ENCODE data around the gene HAO2.
"Not testable (repeated sequence)": the region's sequence is repeated elsewhere in the genome, so short reads cannot be mapped to it uniquely, and the experiment has no call there.

HAO2 gene

DNA sequence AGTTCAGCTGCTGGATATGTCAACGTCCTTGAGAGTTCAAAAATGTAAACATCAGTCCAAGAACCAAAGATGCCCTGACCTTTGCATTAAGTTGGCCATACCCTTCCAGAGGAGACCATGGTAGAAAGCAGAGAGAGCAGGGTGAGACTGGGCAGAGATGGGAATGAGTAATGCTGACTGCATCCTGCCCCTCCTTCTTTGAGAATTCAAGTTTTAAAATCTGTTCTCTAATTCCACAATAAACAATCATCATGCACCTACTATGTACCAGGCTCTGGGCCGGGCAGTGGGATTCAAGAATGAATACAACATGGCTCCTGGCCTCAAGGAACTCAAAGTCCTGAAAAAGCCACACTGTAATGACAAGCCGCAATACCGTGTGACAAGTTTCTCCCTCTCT, 3.9 kb upstream of the HAO2 start:
- no peak overlapping the region for H3K4me3 Mint-ChIP-seq
- no peaks in the 10 kb centered on the region for H3K4me1 Mint-ChIP-seq

GRCh38 chr1:119366424-119366823, 2.2 kb upstream of the HAO2 start:
- H3K36me3 Mint-ChIP-seq: no peaks in the 10 kb centered on the region
- no peak overlapping the region for H3K27ac Mint-ChIP-seq
- no peak overlapping the region for H3K4me3 Mint-ChIP-seq
- H3K4me1 Mint-ChIP-seq: no peaks in the 10 kb centered on the region
- H3K27me3 Mint-ChIP-seq: peaks cover 5% of the 10 kb centered on the region
- no peaks in the 10 kb centered on the region for H3K9me3 Mint-ChIP-seq

More for the DNA sequence above, 3.9 kb upstream of the HAO2 start:
- Mint-ChIP-seq H3K27me3 (peaks cover 5% of the 10 kb centered on the region), H3K9me3 (no peaks in the 10 kb centered on the region), H3K27ac (no peak overlapping the region), H3K36me3 (no peaks in the 10 kb centered on the region)

DNA sequence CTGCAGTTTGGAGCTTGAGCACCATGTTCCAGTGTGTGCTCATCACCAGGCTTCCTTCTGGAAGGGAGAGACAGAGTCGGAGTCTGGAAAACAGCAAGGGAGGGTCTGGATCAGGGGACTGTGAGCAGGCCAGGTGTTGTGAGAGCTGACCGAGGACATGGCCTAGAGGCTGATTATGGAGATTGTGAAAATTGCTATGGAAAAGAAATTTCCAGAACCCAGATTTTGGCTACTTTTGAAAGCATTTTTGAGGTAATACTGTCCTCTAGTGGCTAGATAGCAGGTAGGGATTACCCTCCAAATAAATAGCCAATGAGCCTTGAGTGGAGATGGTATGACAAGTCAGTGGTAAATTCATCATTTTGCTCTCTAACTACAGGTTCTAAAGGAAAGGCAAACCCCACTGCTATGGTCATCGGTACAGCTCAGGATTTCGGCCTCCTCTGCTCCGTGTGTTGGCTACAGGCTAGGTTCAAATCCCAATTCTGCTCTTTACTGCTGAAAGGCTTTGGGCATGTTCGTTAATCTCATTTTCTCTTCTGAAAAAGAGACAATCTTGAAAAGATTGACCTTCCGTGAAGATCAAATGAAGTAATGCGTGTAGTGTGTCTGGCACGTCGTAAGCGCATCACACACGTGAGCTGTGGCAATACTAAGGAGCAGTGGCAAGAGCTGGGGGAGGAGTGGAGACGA, 1.0 kb upstream of the HAO2 start:
- Mint-ChIP-seq H3K27ac (no peak overlapping the region), H3K4me1 (no peaks in the 10 kb centered on the region), H3K9me3 (no peaks in the 10 kb centered on the region), H3K27me3 (peaks cover 5% of the 10 kb centered on the region), H3K36me3 (no peaks in the 10 kb centered on the region), H3K4me3 (no peak overlapping the region)

DNA sequence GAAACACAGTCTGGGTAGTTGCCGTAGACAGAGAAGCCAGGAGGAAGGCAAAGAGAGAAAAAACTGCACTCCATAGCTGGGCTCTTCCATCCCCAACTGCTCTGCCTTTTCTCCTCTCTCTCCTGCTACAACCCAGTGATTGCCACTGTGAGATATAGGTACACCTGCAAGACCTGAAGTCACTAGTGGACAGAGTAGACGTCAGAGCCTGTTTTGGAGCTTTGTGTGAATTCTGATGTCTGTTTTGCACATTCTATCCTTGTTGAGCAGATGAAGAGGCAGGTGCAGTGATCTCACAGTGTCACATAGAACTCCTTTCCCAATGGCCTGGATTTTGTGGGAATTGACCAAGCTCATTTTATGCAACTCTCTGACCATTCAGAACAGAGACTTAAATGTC, 2.2 kb downstream of the HAO2 start:
- no peak overlapping the region for H3K27ac Mint-ChIP-seq
- no peak overlapping the region for H3K4me3 Mint-ChIP-seq
- H3K36me3 Mint-ChIP-seq: no peaks in the 10 kb centered on the region
- H3K4me1 Mint-ChIP-seq: peaks cover 8% of the 10 kb centered on the region
- no peaks in the 10 kb centered on the region for H3K9me3 Mint-ChIP-seq
- peaks cover 6% of the 10 kb centered on the region for H3K27me3 Mint-ChIP-seq

DNA sequence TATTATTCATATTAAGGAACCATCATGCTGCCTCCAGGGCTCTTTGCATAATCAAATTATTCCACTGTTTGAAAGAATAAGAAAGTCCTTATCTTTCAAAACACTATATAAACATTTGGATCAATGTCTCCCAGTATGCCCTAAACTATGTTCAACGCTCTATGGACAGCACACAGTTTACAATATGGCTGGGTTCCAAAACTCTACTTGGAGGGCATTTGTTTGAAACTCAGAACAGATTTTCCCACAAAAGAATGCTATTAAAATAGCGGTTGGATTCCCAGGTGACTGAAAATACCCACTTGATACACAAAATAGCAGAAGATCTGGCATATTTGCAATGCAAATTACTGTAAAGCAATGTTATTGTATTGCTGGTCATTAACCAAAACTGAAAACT, 3.2 kb downstream of the HAO2 start:
- H3K4me3 Mint-ChIP-seq: no peak overlapping the region
- peaks cover 3% of the 10 kb centered on the region for H3K27me3 Mint-ChIP-seq
- peaks cover 8% of the 10 kb centered on the region for H3K4me1 Mint-ChIP-seq
- no peaks in the 10 kb centered on the region for H3K9me3 Mint-ChIP-seq
- H3K27ac Mint-ChIP-seq: no peak overlapping the region
- H3K36me3 Mint-ChIP-seq: no peaks in the 10 kb centered on the region

- Mint-ChIP-seq H3K27me3 (peaks cover 3% of the 10 kb centered on the region), H3K36me3 (no peaks in the 10 kb centered on the region), H3K9me3 (peaks cover 5% of the 10 kb centered on the region), H3K4me1 (peaks cover 8% of the 10 kb centered on the region), H3K4me3 (no peak overlapping the region), H3K27ac (no peak overlapping the region)
These were observed 4.0 kb downstream of the HAO2 start for GRCh38 chr1:119372503-119373086.

- no peak overlapping the region for H3K27ac Mint-ChIP-seq
- no peak overlapping the region for H3K4me3 Mint-ChIP-seq
- H3K4me1 Mint-ChIP-seq: peaks cover 8% of the 10 kb centered on the region
- H3K27me3 Mint-ChIP-seq: peaks cover 3% of the 10 kb centered on the region
- peaks cover 5% of the 10 kb centered on the region for H3K9me3 Mint-ChIP-seq
- H3K36me3 Mint-ChIP-seq: no peaks in the 10 kb centered on the region
These were observed 4.9 kb downstream of the HAO2 start for GRCh38 chr1:119373465-119373864.

GRCh38 chr1:119374208-119374874, 5.8 kb downstream of the HAO2 start:
- no peaks in the 10 kb centered on the region for H3K36me3 Mint-ChIP-seq
- peaks cover 1% of the 10 kb centered on the region for H3K27me3 Mint-ChIP-seq
- peaks cover 8% of the 10 kb centered on the region for H3K4me1 Mint-ChIP-seq
- no peak overlapping the region for H3K4me3 Mint-ChIP-seq
- peak overlapping the region; percentile 60 for H3K27ac Mint-ChIP-seq
- peaks cover 5% of the 10 kb centered on the region for H3K9me3 Mint-ChIP-seq

DNA sequence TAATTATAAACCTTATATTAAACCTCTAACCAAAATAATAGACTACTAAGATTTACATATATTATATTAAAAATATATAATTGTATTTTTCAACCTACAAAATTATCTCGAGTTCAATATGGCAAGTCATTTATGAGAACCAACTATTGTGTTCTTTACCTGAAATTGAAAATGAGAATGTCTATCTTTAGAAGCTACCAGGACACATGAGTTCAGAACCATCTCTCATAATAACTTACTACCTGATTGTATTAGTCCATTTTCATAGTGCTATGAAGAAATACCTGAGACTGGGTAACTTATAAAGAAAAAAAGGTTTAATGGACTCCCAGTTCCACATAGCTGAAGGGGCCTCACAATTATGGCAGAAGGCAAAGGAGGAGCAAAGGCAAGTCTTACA, 6.8 kb downstream of the HAO2 start:
- Mint-ChIP-seq H3K9me3 (peaks cover 5% of the 10 kb centered on the region), H3K27ac (no peak overlapping the region), H3K27me3 (peaks cover 1% of the 10 kb centered on the region), H3K36me3 (no peaks in the 10 kb centered on the region), H3K4me1 (peaks cover 8% of the 10 kb centered on the region), H3K4me3 (no peak overlapping the region)

DNA sequence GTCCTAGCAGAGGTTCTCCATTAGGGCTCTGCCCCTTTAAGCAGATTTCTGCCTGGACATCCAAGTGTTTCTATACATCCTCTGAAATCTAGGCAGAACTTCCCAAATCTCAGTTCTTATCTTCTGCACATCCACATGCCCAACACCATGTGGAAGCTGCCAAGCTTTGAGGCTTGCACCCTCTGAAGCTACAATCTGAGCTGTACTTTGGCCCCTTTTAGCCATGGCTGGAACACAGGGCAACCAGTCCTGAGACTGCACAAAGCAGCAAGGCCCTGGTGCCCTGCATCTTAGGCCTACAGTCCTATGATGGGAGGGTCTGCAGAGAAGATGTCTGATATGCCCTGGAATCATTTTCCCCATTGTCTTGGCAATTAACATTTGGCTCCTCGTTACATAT, 8.0 kb downstream of the HAO2 start:
- Mint-ChIP-seq H3K4me1 (peaks cover 8% of the 10 kb centered on the region), H3K36me3 (no peaks in the 10 kb centered on the region), H3K9me3 (peaks cover 5% of the 10 kb centered on the region), H3K27me3 (peaks cover 3% of the 10 kb centered on the region), H3K27ac (no peak overlapping the region), H3K4me3 (no peak overlapping the region)

DNA sequence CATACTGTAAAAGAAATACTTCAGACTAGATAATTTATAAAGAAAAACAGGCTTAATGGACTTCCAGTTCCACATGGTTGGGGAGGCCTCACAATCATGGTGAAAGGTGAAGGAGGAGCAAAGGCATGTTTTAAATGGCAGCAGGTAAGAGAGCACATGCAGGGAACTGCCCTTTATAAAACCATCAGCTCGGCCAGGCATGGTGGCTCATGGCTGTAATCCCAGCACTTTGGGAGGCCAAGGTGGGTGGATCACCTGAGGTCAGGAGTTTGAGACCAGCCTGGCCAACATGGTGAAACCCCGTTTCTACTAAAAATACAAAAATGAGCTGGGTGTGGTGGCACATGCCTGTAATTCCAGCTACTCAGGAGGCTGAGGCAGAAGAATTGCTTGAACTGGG, 9.0 kb downstream of the HAO2 start:
- not testable (repeated sequence) for H3K27ac Mint-ChIP-seq

GRCh38 chr1:119379117-119379516, 10.5 kb downstream of the HAO2 start:
- H3K4me1 Mint-ChIP-seq: peaks cover 7% of the 10 kb centered on the region
- no peak overlapping the region for H3K27ac Mint-ChIP-seq
- H3K4me3 Mint-ChIP-seq: no peak overlapping the region
- H3K9me3 Mint-ChIP-seq: peaks cover 5% of the 10 kb centered on the region
- H3K36me3 Mint-ChIP-seq: no peaks in the 10 kb centered on the region
- H3K27me3 Mint-ChIP-seq: peaks cover 3% of the 10 kb centered on the region

More for the DNA sequence above, 9.0 kb downstream of the HAO2 start:
- not testable (repeated sequence) for H3K36me3 Mint-ChIP-seq, H3K4me3 Mint-ChIP-seq, H3K9me3 Mint-ChIP-seq, H3K27me3 Mint-ChIP-seq, H3K4me1 Mint-ChIP-seq

- Mint-ChIP-seq H3K9me3 (peaks cover 5% of the 10 kb centered on the region), H3K4me1 (no peaks in the 10 kb centered on the region), H3K27ac (no peak overlapping the region), H3K4me3 (no peak overlapping the region), H3K36me3 (no peaks in the 10 kb centered on the region), H3K27me3 (peaks cover 3% of the 10 kb centered on the region)
These were observed 11.7 kb downstream of the HAO2 start for GRCh38 chr1:119380304-119380703.

DNA sequence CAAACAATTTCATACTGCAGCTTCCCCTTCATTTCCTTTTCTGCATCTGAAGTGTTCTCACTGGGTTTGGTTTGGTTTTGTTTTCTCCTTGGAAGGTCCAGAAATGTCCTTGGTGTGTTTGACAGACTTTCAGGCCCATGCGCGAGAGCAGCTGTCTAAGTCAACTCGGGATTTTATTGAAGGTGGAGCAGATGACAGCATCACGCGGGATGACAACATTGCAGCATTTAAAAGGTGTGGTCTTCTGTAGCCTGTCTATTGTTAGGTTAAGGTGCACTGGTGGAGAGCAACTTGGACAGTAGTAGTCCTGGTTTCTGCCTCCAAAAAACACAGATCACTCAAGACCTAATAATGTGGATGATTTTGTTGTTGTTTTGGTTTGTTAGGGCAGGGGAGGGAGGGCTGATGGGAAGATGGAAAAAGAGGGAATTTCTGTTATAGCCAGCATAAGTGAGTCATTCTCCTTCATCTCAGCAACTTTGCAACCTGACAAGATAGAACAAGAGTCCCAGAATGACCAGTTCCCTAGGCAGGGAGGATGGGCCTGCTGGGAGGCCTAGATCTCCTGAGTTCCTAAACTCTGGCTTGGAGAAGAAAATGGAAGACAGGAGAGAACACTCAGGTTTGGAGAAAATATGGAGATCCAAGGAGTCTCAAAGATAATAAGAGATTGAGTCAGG, 12.5 kb downstream of the HAO2 start:
- Mint-ChIP-seq H3K27ac (no peak overlapping the region), H3K4me3 (no peak overlapping the region), H3K4me1 (no peaks in the 10 kb centered on the region), H3K9me3 (peaks cover 5% of the 10 kb centered on the region), H3K36me3 (no peaks in the 10 kb centered on the region), H3K27me3 (peaks cover 3% of the 10 kb centered on the region)

DNA sequence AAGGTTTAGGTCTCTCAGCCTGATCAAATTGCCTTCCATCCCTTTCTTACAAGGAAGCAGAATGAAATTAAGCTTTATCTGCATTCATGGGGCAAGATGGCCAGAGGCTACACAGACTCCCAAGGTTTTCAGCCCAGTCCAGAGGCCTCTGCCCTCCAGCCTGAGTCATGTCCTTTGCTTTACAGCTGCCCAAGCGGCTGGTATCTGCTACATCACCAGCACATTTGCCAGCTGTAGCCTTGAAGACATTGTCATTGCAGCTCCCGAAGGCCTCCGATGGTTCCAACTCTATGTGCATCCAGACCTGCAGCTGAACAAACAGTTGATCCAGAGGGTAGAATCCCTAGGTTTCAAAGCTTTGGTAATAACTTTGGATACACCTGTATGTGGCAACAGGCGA, 16.0 kb downstream of the HAO2 start:
- Mint-ChIP-seq H3K4me1 (no peaks in the 10 kb centered on the region), H3K27ac (no peak overlapping the region), H3K36me3 (no peaks in the 10 kb centered on the region), H3K27me3 (peaks cover 8% of the 10 kb centered on the region), H3K9me3 (no peaks in the 10 kb centered on the region), H3K4me3 (no peak overlapping the region)

GRCh38 chr1:119385650-119386049, 17.1 kb downstream of the HAO2 start:
- H3K27ac Mint-ChIP-seq: no peak overlapping the region
- H3K4me1 Mint-ChIP-seq: no peaks in the 10 kb centered on the region
- H3K27me3 Mint-ChIP-seq: peaks cover 7% of the 10 kb centered on the region
- no peaks in the 10 kb centered on the region for H3K9me3 Mint-ChIP-seq
- no peak overlapping the region for H3K4me3 Mint-ChIP-seq
- no peaks in the 10 kb centered on the region for H3K36me3 Mint-ChIP-seq

Measured in activated naive CD4-positive, alpha-beta T cell treated with anti-CD3 and anti-CD28 coated beads, Interleukin-2, amount 50 U/mL, for 24 hours (primary cell).